ENCODE results near the gene HERC6. TPM values are rescaled to one million over a fixed set of nuclear protein-coding genes. Genes with fewer than 3 reads are reported as not detected.

Gene HERC6
- total and polyA plus RNA-seq, 4 donors = 7.1 to 14.0 (median 10.0) TPM

DNA sequence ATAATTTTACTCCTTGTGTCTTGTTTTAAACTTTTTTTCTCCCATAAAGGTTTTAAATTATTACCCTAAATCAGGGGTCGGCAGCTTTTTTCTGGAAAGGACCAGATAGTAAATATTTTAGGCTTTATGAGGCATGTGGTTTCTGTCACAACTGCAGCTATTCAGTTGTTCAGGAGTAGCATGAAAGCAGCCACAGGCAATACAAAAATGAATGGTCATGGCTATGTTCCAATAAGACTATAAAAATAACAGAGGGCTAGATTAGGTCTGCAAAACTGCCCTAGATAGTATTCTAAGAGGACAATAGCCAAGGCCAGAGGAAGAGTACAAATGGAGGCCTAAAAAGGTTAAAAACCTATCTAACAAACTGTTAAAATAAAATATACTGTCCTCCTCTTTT lies 102.9 kb downstream of the HERC6 start:
- Histone ChIP-seq H3K27ac (ENCODE audit: low read depth, low read length) (no peak overlapping the region), H3K36me3 (ENCODE audit: control insufficient read depth, insufficient read depth, low read length) (no peaks in the 10 kb centered on the region), H3K9me3 (ENCODE audit: control insufficient read depth, insufficient read depth, low read length) (no peaks in the 10 kb centered on the region), H3K4me1 (ENCODE audit: control insufficient read depth, insufficient read depth, low read length) (no peaks in the 10 kb centered on the region), H3K4me3 (ENCODE audit: low read depth, low read length) (no peak overlapping the region), H3K27me3 (ENCODE audit: control insufficient read depth, insufficient read depth, low read length) (no peaks in the 10 kb centered on the region)
- WGBS (ENCODE audit: insufficient coverage) = no CpG with 5 or more reads among the region's 1 CpG
- DNase-seq (ENCODE audit: low read depth in 4 of 6, low spot score in 6 of 6) = no peak

DNA sequence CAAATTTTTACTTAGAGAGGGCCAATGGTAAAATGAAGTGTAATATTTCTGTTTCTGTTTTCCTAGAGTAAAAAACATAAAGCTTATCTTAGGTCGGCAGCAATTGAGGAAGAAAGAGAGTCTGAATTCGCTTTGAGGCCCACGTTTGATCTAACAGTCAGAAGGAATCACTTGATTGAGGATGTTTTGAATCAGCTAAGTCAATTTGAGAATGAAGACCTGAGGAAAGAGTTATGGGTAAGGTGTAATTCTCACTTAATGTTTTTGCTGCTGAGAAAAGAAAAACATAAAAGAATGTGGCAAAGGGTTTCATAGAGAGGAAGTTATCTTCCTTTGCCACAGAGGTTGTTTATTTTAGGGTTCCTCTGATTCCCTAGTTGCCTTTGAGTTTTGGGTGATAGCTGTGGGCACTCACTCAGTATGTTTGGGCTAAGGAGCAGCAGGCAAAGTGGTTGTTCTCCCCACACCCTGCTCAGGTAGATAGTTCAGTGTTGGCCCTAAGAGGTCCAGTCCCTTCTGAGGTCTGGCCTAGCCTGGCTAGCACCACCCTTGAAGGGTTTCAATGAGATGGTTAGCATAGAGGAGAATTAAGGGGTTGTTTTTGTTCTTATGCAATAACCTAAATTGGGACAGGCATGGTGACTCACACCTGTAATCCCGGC lies 110.6 kb downstream of the HERC6 start:
- Histone ChIP-seq H3K9me3 (ENCODE audit: control insufficient read depth, insufficient read depth, low read length) (no peaks in the 10 kb centered on the region), H3K27me3 (ENCODE audit: control insufficient read depth, insufficient read depth, low read length) (no peaks in the 10 kb centered on the region), H3K36me3 (ENCODE audit: control insufficient read depth, insufficient read depth, low read length) (no peaks in the 10 kb centered on the region), H3K27ac (ENCODE audit: low read depth, low read length) (no peak overlapping the region), H3K4me3 (ENCODE audit: low read depth, low read length) (no peak overlapping the region), H3K4me1 (ENCODE audit: control insufficient read depth, insufficient read depth, low read length) (no peaks in the 10 kb centered on the region)
- no peak for DNase-seq (ENCODE audit: low read depth in 4 of 6, low spot score in 6 of 6)
- 76% methylated on average over 3 of the region's 4 CpGs for WGBS (ENCODE audit: insufficient coverage)

Small RNA genes lying within 50 kb of the gene (small RNA-seq; reads per million reads assigned to genes)
- gene RF00019 (ENCODE audit: low replicate concordance) = not detected

Other genes starting within 250 kb of the HERC6 start
- 10 to 100 TPM; 27.0 to 64.2 TPM for gene ABCG2, start 220.2 kb upstream of the HERC6 start, total RNA-seq
- 10 to 100 TPM; 15.8 to 20.0 TPM for gene ABCG2, start 220.2 kb upstream of the HERC6 start, polyA plus RNA-seq (ENCODE audit: insufficient read length in 2 of 2)
- 100 to 1,000 TPM in 1 of 2 donors, 10 to 100 TPM in 1; 47.9 to 102 TPM for gene PPM1K, start 94.3 kb upstream of the HERC6 start, total RNA-seq
- gene PPM1K, start 94.3 kb upstream of the HERC6 start, polyA plus RNA-seq (ENCODE audit: insufficient read length in 2 of 2) = 10 to 100 TPM; 50.5 to 62.3 TPM
- gene HERC5, start 78.3 kb downstream of the HERC6 start, total RNA-seq = 1 to 10 TPM; 6.7 to 6.8 TPM
- 1 to 10 TPM; 2.8 to 3.0 TPM for gene HERC5, start 78.3 kb downstream of the HERC6 start, polyA plus RNA-seq (ENCODE audit: insufficient read length in 2 of 2)
- gene PYURF, start 144.9 kb downstream of the HERC6 start, total RNA-seq = 100 to 1,000 TPM in 1 of 2 donors, 10 to 100 TPM in 1; 97.8 to 106 TPM
- gene PYURF, start 144.9 kb downstream of the HERC6 start, polyA plus RNA-seq (ENCODE audit: insufficient read length in 2 of 2) = 100 to 1,000 TPM; 123 to 138 TPM
- gene HERC3, start 213.6 kb downstream of the HERC6 start, total RNA-seq = 10 to 100 TPM; 20.1 to 45.8 TPM
- 10 to 100 TPM; 22.5 to 27.1 TPM for gene HERC3, start 213.6 kb downstream of the HERC6 start, polyA plus RNA-seq (ENCODE audit: insufficient read length in 2 of 2)

Measured in spinal cord (tissue), 10 donors.